GM23338 (cell line): ENCODE data around the gene CAPN8. TPM values are rescaled to one million over a fixed set of nuclear protein-coding genes. Genes with fewer than 3 reads are reported as not detected.

Experiments
- ATAC-seq: fragments of 200-7000 bp; cut with Tn5 transposase; 3 replicates; pipeline ENCODE4 v1.9.1; 2020
- DNase-seq: peaks from one replicate; pipeline ENCODE4 v3.0.0-alpha.2; 2015; ENCODE audit warnings: low spot score
- H2AFZ ChIP-seq: fragments of 200-600 bp; sonication (generic); 2 replicates; pipeline ENCODE4 v1.8.0; 2016; ENCODE audit warnings: antibody characterized with exemption, mild to moderate bottlenecking, moderate library complexity
- H3F3A ChIP-seq: fragments of 200-600 bp; sonication (generic); replicated peaks from 2 replicates; pipeline ENCODE4 v1.8.0; 2017; ENCODE audit warnings: antibody characterized with exemption, mixed run types, low read depth
- H3K27ac ChIP-seq: fragments of 200-600 bp; sonication (generic); 2 replicates; pipeline ENCODE4 v1.6.1; 2016; ENCODE audit warnings: low read depth
- H3K27me3 ChIP-seq: fragments of 200-600 bp; sonication (generic); 2 replicates; pipeline ENCODE4 v1.8.0; 2016; ENCODE audit warnings: mild to moderate bottlenecking, mixed run types, moderate library complexity; ENCODE audit not compliant: insufficient read depth
- H3K36me3 ChIP-seq: fragments of 200-600 bp; sonication (generic); 2 replicates; pipeline ENCODE4 v1.8.0; 2016; ENCODE audit warnings: mild to moderate bottlenecking; ENCODE audit not compliant: insufficient read depth
- H3K4me1 ChIP-seq: fragments of 200-600 bp; sonication (generic); 2 replicates; pipeline ENCODE4 v1.8.0; 2016; ENCODE audit warnings: mild to moderate bottlenecking, moderate library complexity; ENCODE audit not compliant: insufficient read depth
- H3K4me2 ChIP-seq: fragments of 200-600 bp; sonication (generic); 2 replicates; pipeline ENCODE4 v1.7.1; 2017; ENCODE audit warnings: mixed run types
- H3K4me3 ChIP-seq: fragments of 200-600 bp; sonication (generic); 2 replicates; pipeline ENCODE4 v1.6.1; 2016; ENCODE audit warnings: mixed run types
- H3K79me2 ChIP-seq: fragments of 200-600 bp; sonication (generic); replicated peaks from 2 replicates; pipeline ENCODE4 v1.8.0; 2017; ENCODE audit warnings: mild to moderate bottlenecking; ENCODE audit not compliant: insufficient read depth
- H3K9me2 ChIP-seq: fragments of 200-600 bp; sonication (generic); 2 replicates; pipeline ENCODE4 v1.8.0; 2017; ENCODE audit not compliant: insufficient read depth
- H4K20me1 ChIP-seq: fragments of 200-600 bp; sonication (generic); replicated peaks from 2 replicates; pipeline ENCODE4 v1.8.0; 2017; ENCODE audit warnings: mild to moderate bottlenecking; ENCODE audit not compliant: insufficient read depth
- H3K27ac Mint-ChIP-seq: 2 replicates; pipeline ENCODE4 v1.8.0; 2020; ENCODE audit warnings: inconsistent platforms, mild to moderate bottlenecking, moderate library complexity, mixed read lengths
- H3K27me3 Mint-ChIP-seq: 3 replicates; pipeline ENCODE4 v1.8.0; 2022; ENCODE audit warnings: low read depth, mild to moderate bottlenecking, moderate library complexity, mixed read lengths, inconsistent platforms; ENCODE audit not compliant: insufficient read depth, poor library complexity
- H3K36me3 Mint-ChIP-seq: 3 replicates; pipeline ENCODE4 v1.8.0; 2021; ENCODE audit warnings: low read depth, mild to moderate bottlenecking, inconsistent platforms, moderate library complexity, mixed read lengths
- H3K4me1 Mint-ChIP-seq: 3 replicates; pipeline ENCODE4 v1.8.0; 2020; ENCODE audit warnings: mild to moderate bottlenecking, inconsistent platforms, mixed read lengths
- H3K4me3 Mint-ChIP-seq: 3 replicates; pipeline ENCODE4 v1.8.0; 2021; ENCODE audit warnings: moderate library complexity, mild to moderate bottlenecking, inconsistent platforms, mixed read lengths
- H3K9me3 Mint-ChIP-seq: 3 replicates; pipeline ENCODE4 v1.8.0; 2020; ENCODE audit warnings: moderate library complexity, mild to moderate bottlenecking, inconsistent platforms, mixed read lengths
- CREB1 ChIP-seq: fragments of 250-450 bp; sonication (Bioruptor Pico); IDR thresholded peaks from 2 replicates; pipeline ENCODE4 v1.5.0; 2020; ENCODE audit warnings: low read depth, mild to moderate bottlenecking, moderate library complexity
- CTCF ChIP-seq, 2 experiments: fragments of 200-600 bp in 1 of 2; sonication (generic) in 1 of 2; conservative IDR thresholded peaks; 2 replicates each; pipeline versions ENCODE4 v1.5.1 to v1.6.1; 2016 to 2017; ENCODE audit warnings: antibody characterized with exemption in 2 of 2, low read depth in 2 of 2, mild to moderate bottlenecking in 2 of 2, moderate library complexity in 1 of 2
- EZH2 ChIP-seq: fragments of 200-600 bp; sonication (generic); IDR thresholded peaks from one replicate; pipeline ENCODE4 v1.8.0; 2017; ENCODE audit warnings: antibody characterized with exemption, mild to moderate bottlenecking, low read depth; ENCODE audit not compliant: unreplicated experiment
- JUNB ChIP-seq: IDR thresholded peaks from one replicate; pipeline ENCODE4 v1.6.1; 2016; ENCODE audit warnings: antibody characterized with exemption; ENCODE audit not compliant: unreplicated experiment
- POLR2AphosphoS5 ChIP-seq: IDR thresholded peaks from 2 replicates; pipeline ENCODE4 v1.6.1; 2016; ENCODE audit warnings: antibody characterized with exemption, low read depth
- REST ChIP-seq: IDR thresholded peaks from one replicate; pipeline ENCODE4 v1.6.1; 2018; ENCODE audit warnings: antibody characterized with exemption; ENCODE audit not compliant: unreplicated experiment
- STAT1 ChIP-seq: IDR thresholded peaks from one replicate; pipeline ENCODE4 v1.6.1; 2016; ENCODE audit warnings: antibody characterized with exemption; ENCODE audit not compliant: unreplicated experiment
- ZNF114 ChIP-seq: fragments of 250-450 bp; sonication (Bioruptor Pico); IDR thresholded peaks from 2 replicates; pipeline ENCODE4 v1.5.0; 2020; ENCODE audit warnings: mild to moderate bottlenecking, moderate library complexity
- ZNF331 ChIP-seq: fragments of 250-450 bp; sonication (Bioruptor Pico); IDR thresholded peaks from 2 replicates; pipeline ENCODE4 v1.5.0; 2020; ENCODE audit warnings: low read depth, mild to moderate bottlenecking, moderate library complexity
- ZNF462 ChIP-seq: fragments of 250-450 bp; sonication (Bioruptor Pico); IDR thresholded peaks from 2 replicates; pipeline ENCODE4 v1.5.0; 2020; ENCODE audit warnings: mild to moderate bottlenecking, moderate library complexity
- polyA plus RNA-seq: library from polyadenylated mRNA; unstranded; fragments of >200 nt; fragmentation: Nextera tagmentation; extraction: Ambion mirVana; gene quantifications from 2 replicates; pipeline ENCODE4 v1.2.1, GENCODE V29; 2016
- total RNA-seq: library from RNA; depleted of rRNA; stranded (reverse); fragments of >200 nt; shearing (Covaris generic); gene quantifications from 2 replicates; pipeline ENCODE4 v1.2.3, GENCODE V29; 2014

The CAPN8 gene
- total and polyA plus RNA-seq, 2 experiments from 2014 or later: not detected

- TF ChIP-seq ZNF331 (CRISPR knock-in tag) (no peak), JUNB (no peak), CTCF (conservative IDR thresholded peaks at IDR 0.05; ENCODE audit: low read depth in 2 of 2) (no peak), STAT1 (no peak), EZH2 (no peak), REST (no peak), CREB1 (CRISPR knock-in tag) (no peak)
These were observed 131.8 kb downstream of the CAPN8 start (continued) for GRCh38 chr1:223533708-223534107.

DNA sequence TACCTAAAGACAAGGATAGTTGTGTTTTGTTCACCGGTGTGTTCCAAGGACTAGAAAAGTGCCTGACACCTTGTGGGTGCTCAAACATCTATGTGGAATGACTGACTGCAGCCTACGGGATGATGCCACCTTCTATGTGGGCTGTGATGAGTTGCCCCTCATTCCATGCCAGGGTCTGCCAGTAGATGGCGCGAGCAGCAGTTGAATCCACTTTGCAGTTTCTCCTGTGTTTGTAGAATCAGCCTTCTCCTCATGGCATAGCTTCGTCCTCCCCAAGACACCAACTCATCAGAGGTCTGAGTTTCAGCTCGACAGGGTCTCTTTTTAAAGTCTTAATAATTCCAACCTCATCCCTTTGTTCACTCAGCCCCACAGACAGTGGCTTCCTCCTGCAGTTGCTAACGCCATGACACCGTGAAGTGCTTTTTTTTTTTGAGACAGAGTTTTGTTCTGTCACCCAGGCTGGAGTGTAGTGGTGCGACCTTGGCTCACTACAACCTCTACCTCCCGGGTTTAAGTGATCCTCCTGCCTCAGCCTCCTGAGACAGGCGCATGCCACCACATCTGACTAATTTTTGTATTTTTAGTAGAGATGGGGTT lies 133.7 kb downstream of the CAPN8 start:
- no peak overlapping the region for H2AFZ ChIP-seq
- no peaks in the 10 kb centered on the region for H3K27me3 ChIP-seq
- no peaks in the 10 kb centered on the region for H3K79me2 ChIP-seq
- no peaks in the 10 kb centered on the region; the same call in 1 of the 2 replicates for H3K4me1 ChIP-seq
- H3K4me2 ChIP-seq: no peak overlapping the region
- Mint-ChIP-seq H3K27ac (no peak overlapping the region), H3K4me3 (no peak overlapping the region), H3K36me3 (no peaks in the 10 kb centered on the region; the same call in 2 of the 3 replicates), H3K4me1 (peaks cover 4% of the 10 kb centered on the region), H3K27me3 (peaks cover 13% of the 10 kb centered on the region), H3K9me3 (peaks cover 10% of the 10 kb centered on the region)
- H3K36me3 ChIP-seq: no peaks in the 10 kb centered on the region
- ATAC-seq: peak; percentile 98
- no peak overlapping the region for H3K4me3 ChIP-seq
- H3K9me2 ChIP-seq: peaks cover 4% of the 10 kb centered on the region; the same call in 1 of the 2 replicates
- TF ChIP-seq CREB1 (CRISPR knock-in tag) (no peak), ZNF114 (CRISPR knock-in tag) (no peak), JUNB (no peak), POLR2AphosphoS5 (no peak), EZH2 (no peak), CTCF (conservative IDR thresholded peaks at IDR 0.05; ENCODE audit: low read depth in 2 of 2) (peak; percentile 87 to 93), ZNF462 (CRISPR knock-in tag) (0 out of 2 replicates have a peak, but pooled peaks have one; percentile 38), STAT1 (no peak)
- peak; percentile 87 for DNase-seq
- H3F3A ChIP-seq: no peaks in the 10 kb centered on the region
- no peak overlapping the region for H3K27ac ChIP-seq
- H4K20me1 ChIP-seq: no peaks in the 10 kb centered on the region
